Adipocyte (in vitro differentiated cells): ENCODE data around the gene OSBPL5.

ENCODE experiments used
- DNase-seq: peaks from one replicate; pipeline ENCODE4 v3.0.0-alpha.2; 2015; ENCODE audit warnings: low read depth
- H3K27me3 ChIP-seq: replicated peaks from 2 replicates; pipeline ENCODE4 v1.7.0; 2013; ENCODE audit warnings: mild to moderate bottlenecking, low read length, moderate library complexity; ENCODE audit not compliant: control insufficient read depth, insufficient read depth
- H3K36me3 ChIP-seq: 2 replicates; pipeline ENCODE4 v1.7.0; 2013; ENCODE audit warnings: low read length, mild to moderate bottlenecking, moderate library complexity; ENCODE audit not compliant: control insufficient read depth, insufficient read depth, severe bottlenecking
- H3K4me1 ChIP-seq: 2 replicates; pipeline ENCODE4 v1.7.0; 2013; ENCODE audit warnings: mild to moderate bottlenecking, low read length, moderate library complexity; ENCODE audit not compliant: control insufficient read depth, insufficient read depth
- H3K4me3 ChIP-seq: 2 replicates; pipeline ENCODE4 v1.7.0; 2013; ENCODE audit warnings: mild to moderate bottlenecking, low read length, moderate library complexity
- H3K9ac ChIP-seq: 2 replicates; pipeline ENCODE4 v1.7.0; 2013; ENCODE audit warnings: mild to moderate bottlenecking, low read length, moderate library complexity
- H3K9me3 ChIP-seq: 2 replicates; pipeline ENCODE4 v1.7.0; 2013; ENCODE audit warnings: mild to moderate bottlenecking, low read length, moderate library complexity; ENCODE audit not compliant: control insufficient read depth

Gene OSBPL5

GRCh38 chr11:3043315-3043871, 121.7 kb downstream of the OSBPL5 start:
- DNase-seq, result no peak
- Histone ChIP-seq H3K9ac (peak overlapping the region; percentile 71), H3K4me3 (peak overlapping the region; percentile 50), H3K36me3 (peaks cover 66% of the 10 kb centered on the region), H3K4me1 (peaks cover 44% of the 10 kb centered on the region), H3K27me3 (no peaks in the 10 kb centered on the region), H3K9me3 (no peaks in the 10 kb centered on the region)

- DNase-seq, result no peak
- Histone ChIP-seq H3K36me3 (peaks cover 72% of the 10 kb centered on the region), H3K4me1 (peaks cover 44% of the 10 kb centered on the region), H3K9ac (peak overlapping the region; percentile 71), H3K9me3 (no peaks in the 10 kb centered on the region), H3K4me3 (peak overlapping the region; percentile 50), H3K27me3 (no peaks in the 10 kb centered on the region)
These were observed 122.4 kb downstream of the OSBPL5 start for GRCh38 chr11:3042496-3043314.

- H3K4me1 ChIP-seq, result peaks cover 47% of the 10 kb centered on the region
- peaks cover 75% of the 10 kb centered on the region for H3K36me3 ChIP-seq
- no peak overlapping the region for H3K4me3 ChIP-seq
- H3K9me3 ChIP-seq, result no peaks in the 10 kb centered on the region
- DNase-seq, result no peak
- H3K27me3 ChIP-seq, result no peaks in the 10 kb centered on the region
- H3K9ac ChIP-seq, result peak overlapping the region; percentile 9
These were observed 123.2 kb downstream of the OSBPL5 start for GRCh38 chr11:3041699-3042441.

GRCh38 chr11:3040881-3041280, 124.2 kb downstream of the OSBPL5 start:
- no peaks in the 10 kb centered on the region for H3K9me3 ChIP-seq
- H3K4me3 ChIP-seq, result no peak overlapping the region
- peaks cover 47% of the 10 kb centered on the region for H3K4me1 ChIP-seq
- H3K27me3 ChIP-seq, result no peaks in the 10 kb centered on the region
- DNase-seq, result no peak
- peaks cover 76% of the 10 kb centered on the region for H3K36me3 ChIP-seq
- no peak overlapping the region for H3K9ac ChIP-seq

GRCh38 chr11:3037945-3038271, 127.2 kb downstream of the OSBPL5 start:
- no peaks in the 10 kb centered on the region for H3K9me3 ChIP-seq
- H3K4me3 ChIP-seq, result no peak overlapping the region
- peaks cover 87% of the 10 kb centered on the region for H3K36me3 ChIP-seq
- H3K9ac ChIP-seq, result peak overlapping the region; percentile 21
- no peak for DNase-seq
- no peaks in the 10 kb centered on the region for H3K27me3 ChIP-seq
- peaks cover 24% of the 10 kb centered on the region for H3K4me1 ChIP-seq
